Measurements from ENCODE around the gene NPPC.

DNA sequence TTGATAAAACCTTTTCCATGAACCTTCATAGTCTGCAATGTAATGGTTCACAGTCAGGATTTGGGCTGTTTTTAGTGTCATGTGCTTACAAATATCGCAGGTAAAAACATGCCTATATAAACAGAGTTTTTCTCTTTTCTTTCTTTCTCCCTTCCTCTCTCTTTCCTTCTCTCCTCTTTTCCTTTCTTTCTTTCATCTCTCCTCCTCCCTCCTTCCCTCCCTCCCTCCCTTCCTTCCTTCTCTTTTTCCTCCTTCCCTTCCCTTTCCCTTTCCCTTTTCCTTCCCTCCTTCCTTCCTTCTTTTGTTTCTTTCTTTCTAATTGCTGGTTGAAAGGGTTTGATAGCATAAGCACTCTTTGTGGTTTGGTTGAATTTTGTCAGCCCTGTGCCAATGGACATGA lies 9.6 kb upstream of the NPPC start:
- TF ChIP-seq GABPA (IDR thresholded peaks at IDR 0.05; ENCODE audit: low read depth), result no peak
- TF ChIP-seq MXI1 (IDR thresholded peaks at IDR 0.05; ENCODE audit: low read depth, low read length), result no peak
- no peak for TF ChIP-seq POLR2A (IDR thresholded peaks at IDR 0.05; ENCODE audit: low read depth, low read length)
- TF ChIP-seq CEBPB (IDR thresholded peaks at IDR 0.05; ENCODE audit: borderline replicate concordance in 1 of 2, low read depth in 2 of 2, low read length in 2 of 2), result no peak
- TF ChIP-seq SP1 (IDR thresholded peaks at IDR 0.05; ENCODE audit: low read depth, low read length), result no peak
